IMR-90 (cell line): ENCODE data around the gene EIF3K. TPM values are rescaled to one million over a fixed set of nuclear protein-coding genes. Genes with fewer than 3 reads are reported as not detected.
"Not testable (repeated sequence)": the region's sequence is repeated elsewhere in the genome, so short reads cannot be mapped to it uniquely, and the experiment has no call there.

ENCODE experiments used
- ATAC-seq: fragments of 200-7000 bp; cut with Tn5 transposase; 2 replicates; pipeline ENCODE4 v1.9.1; 2020; ENCODE audit warnings: low read depth, mild to moderate bottlenecking, moderate library complexity
- BruUV-seq: library from RNA; stranded (reverse); fragments of 400-500 nt; replicated peaks from 2 replicates; lab custom pipeline; 2021; lab: Mats Ljungman, UMichigan
- CTCF ChIA-PET: fragments of 300-600 bp; formaldehyde crosslinking; extraction: SDS; loops from one replicate; lab custom pipeline; 2021; ENCODE audit warnings: antibody characterized with exemption; lab: Yijun Ruan, JAX
- POLR2A ChIA-PET: fragments of 300-600 bp; sonication (Branson Sonifier 250); formaldehyde crosslinking; loops from one replicate; lab custom pipeline; 2022; ENCODE audit warnings: antibody characterized with exemption; ENCODE audit not compliant: unreplicated experiment; lab: Charles Lee
- DNase-seq: peaks from one replicate; pipeline ENCODE4 v3.0.0; 2013
- H2AFZ ChIP-seq: replicated peaks from 2 replicates; pipeline ENCODE3; 2013; ENCODE audit warnings: low read length, mild to moderate bottlenecking; ENCODE audit not compliant: poor library complexity
- H2AK5ac ChIP-seq: 2 replicates; pipeline ENCODE4 v1.6.1; 2013; ENCODE audit warnings: low read depth, low read length, inconsistent platforms
- H2AK9ac ChIP-seq: replicated peaks from 2 replicates; pipeline ENCODE3; 2013; ENCODE audit warnings: mild to moderate bottlenecking, low read depth, low read length, moderate library complexity; ENCODE audit not compliant: poor library complexity
- H2BK120ac ChIP-seq: 2 replicates; pipeline ENCODE4 v1.6.1; 2013; ENCODE audit warnings: low read depth, low read length, inconsistent platforms
- H2BK15ac ChIP-seq: 3 replicates; pipeline ENCODE4 v1.6.1; 2013; ENCODE audit warnings: low read depth, low read length, inconsistent platforms
- H2BK20ac ChIP-seq: 2 replicates; pipeline ENCODE4 v1.6.1; 2013; ENCODE audit warnings: low read depth, mild to moderate bottlenecking, inconsistent platforms, low read length, moderate library complexity
- H2BK5ac ChIP-seq: 2 replicates; pipeline ENCODE4 v1.6.1; 2013; ENCODE audit warnings: mild to moderate bottlenecking, low read depth, low read length, inconsistent platforms; ENCODE audit not compliant: poor library complexity, severe bottlenecking
- H3K14ac ChIP-seq: replicated peaks from 2 replicates; pipeline ENCODE4 v1.6.1; 2013; ENCODE audit warnings: low read depth, low read length, inconsistent platforms
- H3K18ac ChIP-seq: 2 replicates; pipeline ENCODE4 v1.6.1; 2013; ENCODE audit warnings: low read depth, low read length, control low read depth
- H3K23ac ChIP-seq: 2 replicates; pipeline ENCODE4 v1.6.1; 2013; ENCODE audit warnings: low read depth, low read length, inconsistent platforms
- H3K27ac ChIP-seq: 2 replicates; pipeline ENCODE4 v1.5.1; 2013; ENCODE audit warnings: mild to moderate bottlenecking, control low read depth, low read length; ENCODE audit not compliant: insufficient read depth
- H3K27me3 ChIP-seq: 2 replicates; pipeline ENCODE4 v1.6.1; 2013; ENCODE audit warnings: low read length; ENCODE audit not compliant: control insufficient read depth, insufficient read depth
- H3K36me3 ChIP-seq: 2 replicates; pipeline ENCODE4 v1.6.1; 2013; ENCODE audit warnings: low read length, mixed read lengths; ENCODE audit not compliant: control insufficient read depth, insufficient read depth
- H3K4ac ChIP-seq: 2 replicates; pipeline ENCODE4 v1.6.1; 2013; ENCODE audit warnings: low read depth, low read length, inconsistent platforms
- H3K4me1 ChIP-seq: 2 replicates; pipeline ENCODE4 v1.6.1; 2013; ENCODE audit warnings: low read length, mixed read lengths; ENCODE audit not compliant: control insufficient read depth, insufficient read depth
- H3K4me2 ChIP-seq: 2 replicates; pipeline ENCODE4 v1.6.1; 2013; ENCODE audit warnings: low read depth, mild to moderate bottlenecking, control low read depth, low read length, moderate library complexity
- H3K4me3 ChIP-seq: 2 replicates; pipeline ENCODE4 v1.5.1; 2013; ENCODE audit warnings: low read depth, mild to moderate bottlenecking, control low read depth, low read length, moderate library complexity; ENCODE audit not compliant: insufficient read depth
- H3K56ac ChIP-seq: 2 replicates; pipeline ENCODE4 v1.6.1; 2013; ENCODE audit warnings: low read length, inconsistent platforms; ENCODE audit not compliant: insufficient read depth; ENCODE audit errors: extremely low read depth
- H3K79me1 ChIP-seq, 2 experiments: 2 replicates each; pipeline ENCODE4 v1.6.1; 2013; ENCODE audit warnings: low read length in 2 of 2, inconsistent platforms in 1 of 2, low read depth in 1 of 2
- H3K9ac ChIP-seq: 2 replicates; pipeline ENCODE4 v1.6.1; 2013; ENCODE audit warnings: low read depth, low read length, control low read depth
- H3K9me1 ChIP-seq: 2 replicates; pipeline ENCODE4 v1.6.1; 2013; ENCODE audit warnings: low read length, inconsistent platforms; ENCODE audit not compliant: insufficient read depth
- H3K9me3 ChIP-seq: 2 replicates; pipeline ENCODE4 v1.6.1; 2013; ENCODE audit warnings: low read length; ENCODE audit not compliant: control insufficient read depth, insufficient read depth
- H4K20me1 ChIP-seq: 2 replicates; pipeline ENCODE4 v1.6.1; 2013; ENCODE audit warnings: low read length, inconsistent platforms; ENCODE audit not compliant: insufficient read depth
- H4K5ac ChIP-seq: 2 replicates; pipeline ENCODE4 v1.6.1; 2013; ENCODE audit warnings: mild to moderate bottlenecking, low read depth, low read length, control low read depth
- H4K8ac ChIP-seq, 2 experiments: 2 replicates each; pipeline ENCODE4 v1.6.1; 2013; ENCODE audit warnings: low read depth in 2 of 2, low read length in 2 of 2, control low read depth in 1 of 2, inconsistent platforms in 1 of 2
- H4K91ac ChIP-seq: 2 replicates; pipeline ENCODE4 v1.6.1; 2013; ENCODE audit warnings: low read depth, low read length, inconsistent platforms; ENCODE audit not compliant: insufficient read depth
- NFE2L2 ChIP-seq: fragments of 150-350 bp; IDR thresholded peaks from 2 replicates; pipeline ENCODE4 v1.6.1; 2016; ENCODE audit warnings: low read depth, mild to moderate bottlenecking, low read length
- WGBS, 2 experiments: methylation state at CpG; one replicate each; pipeline versions ENCODE4 v1.1.5 to v1.1.7; 2013; ENCODE audit warnings: missing lambda C conversion rate in 2 of 2; ENCODE audit not compliant: insufficient read length in 1 of 2; ENCODE audit errors: extremely low coverage in 2 of 2; 5-methylcytosine and 5-hydroxymethylcytosine counted together
- dilution Hi-C: fragments of 300-500 bp; cut with HindIII; formaldehyde crosslinking; loops from one replicate; pipeline ENCODE4 v1.14.3; 2018; ENCODE audit warnings: low sequenced_read_pairs; ENCODE audit not compliant: unreplicated experiment
- in situ Hi-C: fragments of 300-500 bp; cut with MboI; formaldehyde crosslinking; loops from 3 replicates; pipeline ENCODE4 v1.14.3; 2019; ENCODE audit warnings: low sequenced_read_pairs, inconsistent platforms, mixed read lengths
- intact Hi-C: fragments of 100-400 bp; cut with micrococcal nuclease; formaldehyde crosslinking; loops from 2 replicates; pipeline ENCODE4 v1.10.0; 2022
- polyA plus RNA-seq, 3 experiments: library from polyadenylated mRNA; depleted of rRNA; stranded (reverse); fragments of >200 nt; gene quantifications; 2 replicates each; pipeline ENCODE4 v1.2.3, GENCODE V29; 2012; ENCODE audit warnings: low replicate concordance in 1 of 3
- total RNA-seq: library from RNA; depleted of rRNA; stranded (reverse); fragments of >200 nt; gene quantifications from 2 replicates; pipeline ENCODE4 v1.2.3, GENCODE V29; 2012

Gene EIF3K
- total and polyA plus RNA-seq, 2 of the 4 experiments (the other 2 are of a cell fraction) = 575 to 1,137 TPM

DNA sequence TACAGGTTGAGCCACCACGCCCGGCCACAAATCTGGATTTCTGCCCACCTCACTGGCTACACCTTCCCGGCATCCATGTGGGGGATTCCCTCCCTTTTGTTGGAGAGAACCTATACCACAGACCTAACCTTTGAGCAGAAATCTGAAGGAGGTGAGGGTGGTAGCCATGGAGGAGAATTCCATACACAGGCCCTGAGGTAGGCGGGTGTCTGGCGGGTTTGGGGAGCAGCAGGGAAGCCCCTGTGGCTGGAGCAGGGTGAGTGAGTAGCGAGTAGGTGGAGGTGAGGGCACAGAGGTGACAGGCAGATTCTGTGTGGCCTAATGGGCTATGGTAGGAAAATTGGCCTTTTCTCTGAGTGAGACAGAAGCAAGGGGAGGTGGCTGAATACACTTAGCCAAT is 10.6 kb downstream of the EIF3K start:
- no peaks in the 10 kb centered on the region for H3K27me3 ChIP-seq
- no TSS peak for BruUV-seq
- H4K20me1 ChIP-seq = no peaks in the 10 kb centered on the region; the same call in 1 of the 2 replicates
- H3K4ac ChIP-seq = no peak overlapping the region
- H3K4me2 ChIP-seq = no peak overlapping the region
- H3K9me1 ChIP-seq = no peaks in the 10 kb centered on the region
- H2BK15ac ChIP-seq = no peak overlapping the region
- no peaks in the 10 kb centered on the region for H3K4me1 ChIP-seq
- ChIA-PET POLR2A (no interaction called here), CTCF (no interaction called here)
- no peak for TF ChIP-seq NFE2L2
- no CpG with 5 or more reads among the region's 6 CpGs for WGBS, 2 experiments
- H3K23ac ChIP-seq = no peak overlapping the region
- H3K27ac ChIP-seq = no peak overlapping the region
- H3K9me3 ChIP-seq = no peaks in the 10 kb centered on the region
- in situ Hi-C loops (loop anchor here (10.0 to 25.0 kb wide), 2 partner anchors 295 to 392 kb away; no protein-coding TSS in a partner anchor), intact Hi-C loops (no loop called here), dilution Hi-C loops (no loop called here)
- H2AK5ac ChIP-seq = no peak overlapping the region
- no peak overlapping the region for H4K91ac ChIP-seq
- H2BK5ac ChIP-seq = no peak overlapping the region
- H2AK9ac ChIP-seq = no peak overlapping the region
- no peak overlapping the region for H2BK20ac ChIP-seq
- no peak overlapping the region for H2AFZ ChIP-seq
- peaks cover 53% of the 10 kb centered on the region for H3K36me3 ChIP-seq
- no peak overlapping the region for H4K8ac ChIP-seq
- no peak for ATAC-seq
- H3K79me1 ChIP-seq = peaks cover 0 to 7% of the 10 kb centered on the region in 2 experiments; a peak in 3 of 4 replicates
- H4K5ac ChIP-seq = no peak overlapping the region
- DNase-seq = no peak
- no peak overlapping the region for H3K4me3 ChIP-seq
- H2BK120ac ChIP-seq = no peak overlapping the region
- no peak overlapping the region for H3K14ac ChIP-seq
- no peak overlapping the region for H3K18ac ChIP-seq
- H3K56ac ChIP-seq = no peak overlapping the region
- H3K9ac ChIP-seq = no peak overlapping the region

- H4K91ac ChIP-seq, H2AFZ ChIP-seq, H2BK20ac ChIP-seq, H3K23ac ChIP-seq, H3K4me1 ChIP-seq, H3K27ac ChIP-seq, BruUV-seq, H3K4me2 ChIP-seq, DNase-seq, H3K27me3 ChIP-seq, H4K5ac ChIP-seq, ATAC-seq, dilution Hi-C loops, H3K4me3 ChIP-seq, H3K9ac ChIP-seq, H4K20me1 ChIP-seq, CTCF ChIA-PET, H3K14ac ChIP-seq, H4K8ac ChIP-seq, H2BK120ac ChIP-seq, H3K18ac ChIP-seq, H3K56ac ChIP-seq, POLR2A ChIA-PET, H2BK15ac ChIP-seq, H3K4ac ChIP-seq, H2AK9ac ChIP-seq, H3K9me3 ChIP-seq, H2AK5ac ChIP-seq, H3K9me1 ChIP-seq, H2BK5ac ChIP-seq: not testable (repeated sequence)
- in situ Hi-C loops (loop anchor here (25.0 kb wide), 1 partner anchor 394 kb away; no protein-coding TSS in a partner anchor), intact Hi-C loops (loop anchor here (10.0 kb wide), 1 partner anchor 396 kb away; no protein-coding TSS in a partner anchor)
- Histone ChIP-seq H3K79me1 (peaks cover 16% of the 10 kb centered on the region in 2 experiments), H3K36me3 (peaks cover 40% of the 10 kb centered on the region)
- no CpG with 5 or more reads among the region's 11 CpGs for WGBS, 2 experiments
Measured at GRCh38 chr19:38631301-38631700, 12.3 kb downstream of the EIF3K start.
